Endothelial cell of umbilical vein (primary cell): ENCODE measurements around the gene RPL10A. TPM values are rescaled to one million over a fixed set of nuclear protein-coding genes. Genes with fewer than 3 reads are reported as not detected.

Experiments used
- BruUV-seq: library from RNA; stranded (reverse); fragments of 400-500 nt; replicated peaks from 2 replicates; lab custom pipeline; 2021; lab: Mats Ljungman, UMichigan
- CTCF ChIA-PET: fragments of 300-600, 350-600 bp; sonication (Branson Sonifier 250); formaldehyde crosslinking; loops from one replicate; lab custom pipeline; 2021; ENCODE audit warnings: antibody characterized with exemption, inconsistent platforms; lab: Charles Lee
- POLR2A ChIA-PET: fragments of 300-600, 350-600 bp; sonication (Branson Sonifier 250); formaldehyde crosslinking; loops from one replicate; lab custom pipeline; 2021; ENCODE audit warnings: antibody characterized with exemption, inconsistent platforms; lab: Charles Lee
- DNase-seq: peaks from one replicate; pipeline ENCODE4 v3.0.0-alpha.2; 2011; ENCODE audit warnings: low read depth, low spot score
- FAIRE-seq: peaks from 2 replicates; lab custom pipeline; 2011; peaks lifted over from hg19 to GRCh38; lab: Jason Lieb, UNC
- H2AFZ ChIP-seq: 2 replicates; pipeline ENCODE4 v1.6.0; 2012; ENCODE audit warnings: low read depth, low read length, control low read depth, inconsistent platforms
- H3K27ac ChIP-seq: 2 replicates; pipeline ENCODE4 v1.5.1; 2011; ENCODE audit warnings: low read depth, mild to moderate bottlenecking, control low read depth, low read length, moderate library complexity; ENCODE audit not compliant: insufficient read depth
- H3K27me3 ChIP-seq, 2 experiments: 2 replicates each; pipeline versions ENCODE4 v1.6.0 to v1.6.1; 2011; ENCODE audit warnings: low read length in 2 of 2, mixed read lengths in 1 of 2; ENCODE audit not compliant: control insufficient read depth in 2 of 2, insufficient read depth in 2 of 2
- H3K36me3 ChIP-seq, 2 experiments: 2 replicates in 1 of 2; 3 replicates in 1 of 2; pipeline ENCODE4 v1.5.1; 2011; ENCODE audit warnings: low read length in 2 of 2, mild to moderate bottlenecking in 1 of 2, moderate library complexity in 1 of 2; ENCODE audit not compliant: control insufficient read depth in 2 of 2, insufficient read depth in 2 of 2; ENCODE audit errors: extremely low read depth in 1 of 2
- H3K4me1 ChIP-seq: 3 replicates; pipeline ENCODE4 v1.5.1; 2011; ENCODE audit warnings: mild to moderate bottlenecking, low read length; ENCODE audit not compliant: control insufficient read depth, insufficient read depth; ENCODE audit errors: extremely low read depth
- H3K4me2 ChIP-seq: 2 replicates; pipeline ENCODE4 v1.6.1; 2011; ENCODE audit warnings: low read length, control low read depth, mixed read lengths; ENCODE audit not compliant: insufficient read depth
- H3K4me3 ChIP-seq, 3 experiments: fragments of 200-600 bp in 1 of 3; sonication (generic), shearing (Covaris generic) in 1 of 3; replicated peaks in 1 of 3; 2 replicates each; pipeline ENCODE4 v1.5.1; 2011 to 2016; ENCODE audit warnings: control low read depth in 3 of 3, low read length in 3 of 3, mild to moderate bottlenecking in 2 of 3, inconsistent platforms in 1 of 3, low read depth in 1 of 3, moderate library complexity in 1 of 3; ENCODE audit not compliant: insufficient read depth in 1 of 3
- H3K79me2 ChIP-seq: 2 replicates; pipeline ENCODE4 v1.6.0; 2012; ENCODE audit warnings: low read length, inconsistent platforms; ENCODE audit not compliant: control insufficient read depth, insufficient read depth
- H3K9ac ChIP-seq: replicated peaks from 2 replicates; pipeline ENCODE3; 2011; ENCODE audit warnings: low read length, control low read depth; ENCODE audit not compliant: insufficient read depth; ENCODE audit errors: extremely low read depth
- H3K9me1 ChIP-seq: replicated peaks from 3 replicates; pipeline ENCODE4 v1.6.0; 2011; ENCODE audit warnings: mild to moderate bottlenecking, low read length; ENCODE audit not compliant: control insufficient read depth, insufficient read depth; ENCODE audit errors: extremely low read depth
- H3K9me3 ChIP-seq: replicated peaks from 2 replicates; pipeline ENCODE4 v1.5.1; 2012; ENCODE audit warnings: low read length, inconsistent platforms; ENCODE audit not compliant: control insufficient read depth, insufficient read depth
- H4K20me1 ChIP-seq: replicated peaks from 2 replicates; pipeline ENCODE3; 2011; ENCODE audit warnings: mild to moderate bottlenecking, low read length; ENCODE audit not compliant: control insufficient read depth, insufficient read depth; ENCODE audit errors: extremely low read depth
- EZH2 ChIP-seq: IDR thresholded peaks from 2 replicates; pipeline ENCODE4 v1.6.1; 2012; ENCODE audit warnings: borderline replicate concordance, low read depth, mild to moderate bottlenecking, moderate library complexity, low read length, inconsistent platforms; ENCODE audit not compliant: severe bottlenecking
- FOS ChIP-seq: IDR thresholded peaks from 2 replicates; pipeline ENCODE4 v1.6.1; 2011; ENCODE audit warnings: mild to moderate bottlenecking, low read length, moderate library complexity, borderline replicate concordance; ENCODE audit not compliant: insufficient read depth
- GATA2 ChIP-seq: IDR thresholded peaks from 2 replicates; pipeline ENCODE4 v1.7.0; 2011; ENCODE audit warnings: low read depth, mild to moderate bottlenecking, moderate library complexity, mixed read lengths, low read length; ENCODE audit not compliant: insufficient read length, insufficient read depth
- JUN ChIP-seq: IDR thresholded peaks from 2 replicates; pipeline ENCODE4 v1.6.1; 2011; ENCODE audit warnings: borderline replicate concordance, low read depth; ENCODE audit not compliant: insufficient read length, insufficient read depth
- MYC ChIP-seq: IDR thresholded peaks from one replicate; pipeline ENCODE4 v1.6.1; 2011; ENCODE audit warnings: mild to moderate bottlenecking, low read depth, low read length
- POLR2A ChIP-seq: IDR thresholded peaks from 2 replicates; pipeline ENCODE4 v1.6.1; 2012; ENCODE audit warnings: low read depth, mild to moderate bottlenecking, control low read depth, low read length
- POLR2AphosphoS5 ChIP-seq: IDR thresholded peaks from 2 replicates; pipeline ENCODE4 v1.6.1; 2012; ENCODE audit warnings: low read depth, mild to moderate bottlenecking, control low read depth, low read length, moderate library complexity; ENCODE audit not compliant: insufficient read depth
- dilution Hi-C: fragments of 300-500 bp; cut with MboI; formaldehyde crosslinking; loops from one replicate; pipeline ENCODE4 v1.15.0; 2019; ENCODE audit warnings: low sequenced_read_pairs; ENCODE audit not compliant: extremely low pct_ligation_motif_present
- intact Hi-C: fragments of 100-400 bp; cut with micrococcal nuclease; formaldehyde crosslinking; loops from one replicate; pipeline ENCODE4 v1.10.0; 2022
- polyA plus RNA-seq, 4 experiments: library from polyadenylated mRNA; depleted of rRNA in 3 of 4; stranded (reverse) in 3 of 4; unstranded in 1 of 4; fragments of >200 nt; gene quantifications; 2 replicates each; pipeline versions ENCODE4 v1.2.1 to v1.2.3, GENCODE V29; 2011 to 2012; ENCODE audit warnings: missing spikeins in 1 of 4
- total RNA-seq: library from RNA; stranded (reverse); gene quantifications from 2 replicates; pipeline ENCODE4 v1.2.3, GENCODE V29; 2021
- TF ChIP-seq, protein P1 (sequence below): IDR thresholded peaks from 2 replicates; pipeline ENCODE4 v1.6.1; 2011; ENCODE audit not compliant: insufficient read depth, insufficient read length
- TF ChIP-seq, protein P2 (sequence below), 2 donors: IDR thresholded peaks; 1 replicate in 1 of 2; 2 replicates in 1 of 2; pipeline ENCODE4 v1.5.1; 2011; ENCODE audit warnings: low read length in 2 of 2, mild to moderate bottlenecking in 2 of 2, moderate library complexity in 2 of 2, control low read depth in 1 of 2, inconsistent platforms in 1 of 2, low read depth in 1 of 2; ENCODE audit not compliant: insufficient read depth in 1 of 2; ENCODE audit errors: extremely low read depth in 1 of 2

RPL10A gene
- total and polyA plus RNA-seq, 2 donors (not counting 3 experiments of a cell fraction or from before 2014, with no cell fraction given) = 1,339 to 1,956 TPM

DNA sequence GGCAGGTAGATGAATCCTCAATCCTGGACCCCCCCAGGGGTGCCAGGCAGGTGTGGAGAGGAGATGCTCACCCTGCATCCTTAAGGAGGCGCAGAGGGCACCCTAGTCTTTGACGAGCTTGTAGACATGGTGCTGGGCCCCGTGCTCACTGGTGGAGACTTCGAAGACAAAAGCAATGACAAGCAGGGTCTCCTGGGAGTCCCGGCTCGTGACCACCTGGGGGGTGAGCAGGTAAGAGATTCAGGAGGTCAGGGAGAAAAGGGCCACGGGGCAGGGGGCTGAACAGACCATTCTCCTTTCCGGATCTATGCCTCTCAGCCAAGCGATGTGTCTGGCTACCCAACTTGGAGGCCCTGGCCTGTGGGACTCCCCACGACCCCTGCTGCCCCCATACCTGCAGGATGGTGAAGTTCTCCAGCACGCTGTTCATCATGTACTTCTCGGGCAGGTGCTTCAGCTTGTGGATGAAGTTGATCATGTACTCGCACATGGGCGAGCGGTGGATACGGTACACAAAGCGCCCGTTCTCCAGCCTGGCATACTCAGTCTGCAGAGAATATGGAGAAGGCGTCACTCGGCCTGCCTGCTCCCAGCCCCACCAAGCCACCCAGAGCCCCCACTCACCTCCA lies 6.9 kb downstream of the RPL10A start:
- Histone ChIP-seq H3K27me3 (no peaks in the 10 kb centered on the region), H3K9ac (no peak overlapping the region), H3K9me3 (no peaks in the 10 kb centered on the region), H2AFZ (no peak overlapping the region), H3K4me1 (peaks cover 14% of the 10 kb centered on the region), H3K36me3 (peaks cover 7 to 9% of the 10 kb centered on the region in 2 experiments), H3K4me3 (no peak overlapping the region), H3K4me2 (no peak overlapping the region), H3K27ac (no peak overlapping the region), H4K20me1 (peaks cover 7% of the 10 kb centered on the region), H3K9me1 (no peaks in the 10 kb centered on the region), H3K79me2 (peaks cover 14% of the 10 kb centered on the region)
- ChIA-PET POLR2A (no interaction called here), CTCF (interaction anchor here (1.1 kb wide), 1 partner anchor 23 kb away, joined by 4 read pairs; no protein-coding TSS in a partner anchor)
- dilution Hi-C loops (no loop called here), intact Hi-C loops (no loop called here)
- FAIRE-seq = no peak
- DNase-seq = no peak
- TF ChIP-seq, protein P1, sequence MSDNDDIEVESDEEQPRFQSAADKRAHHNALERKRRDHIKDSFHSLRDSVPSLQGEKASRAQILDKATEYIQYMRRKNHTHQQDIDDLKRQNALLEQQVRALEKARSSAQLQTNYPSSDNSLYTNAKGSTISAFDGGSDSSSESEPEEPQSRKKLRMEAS = no peak
- TF ChIP-seq MYC = no peak
- no peak for TF ChIP-seq POLR2A
- no peak for TF ChIP-seq GATA2
- no peak for TF ChIP-seq POLR2AphosphoS5
- no peak for TF ChIP-seq FOS
- TF ChIP-seq JUN = no peak
- no peak for TF ChIP-seq EZH2
- TF ChIP-seq, protein P2, sequence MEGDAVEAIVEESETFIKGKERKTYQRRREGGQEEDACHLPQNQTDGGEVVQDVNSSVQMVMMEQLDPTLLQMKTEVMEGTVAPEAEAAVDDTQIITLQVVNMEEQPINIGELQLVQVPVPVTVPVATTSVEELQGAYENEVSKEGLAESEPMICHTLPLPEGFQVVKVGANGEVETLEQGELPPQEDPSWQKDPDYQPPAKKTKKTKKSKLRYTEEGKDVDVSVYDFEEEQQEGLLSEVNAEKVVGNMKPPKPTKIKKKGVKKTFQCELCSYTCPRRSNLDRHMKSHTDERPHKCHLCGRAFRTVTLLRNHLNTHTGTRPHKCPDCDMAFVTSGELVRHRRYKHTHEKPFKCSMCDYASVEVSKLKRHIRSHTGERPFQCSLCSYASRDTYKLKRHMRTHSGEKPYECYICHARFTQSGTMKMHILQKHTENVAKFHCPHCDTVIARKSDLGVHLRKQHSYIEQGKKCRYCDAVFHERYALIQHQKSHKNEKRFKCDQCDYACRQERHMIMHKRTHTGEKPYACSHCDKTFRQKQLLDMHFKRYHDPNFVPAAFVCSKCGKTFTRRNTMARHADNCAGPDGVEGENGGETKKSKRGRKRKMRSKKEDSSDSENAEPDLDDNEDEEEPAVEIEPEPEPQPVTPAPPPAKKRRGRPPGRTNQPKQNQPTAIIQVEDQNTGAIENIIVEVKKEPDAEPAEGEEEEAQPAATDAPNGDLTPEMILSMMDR (IDR thresholded peaks at IDR 0.05; ENCODE audit: extremely low read depth in 1 of 2, insufficient read depth in 1 of 2, low read depth in 1 of 2, low read length in 2 of 2) = no peak
- BruUV-seq = no TSS peak
